CD4-positive, alpha-beta T cell (primary cell): ENCODE data around the gene ADGRE2. TPM values are rescaled to one million over a fixed set of nuclear protein-coding genes. Genes with fewer than 3 reads are reported as not detected.

Source experiments
- ATAC-seq: fragments of 200-7000 bp; cut with Tn5 transposase; one replicate; pipeline ENCODE4 v1.10.0; 2022; ENCODE audit warnings: mild to moderate bottlenecking; ENCODE audit not compliant: poor library complexity
- CTCF ChIA-PET: fragments of 350-600 bp; sonication (Branson Sonifier 250); formaldehyde crosslinking; loops from one replicate; lab custom pipeline; 2021; ENCODE audit warnings: antibody characterized with exemption, inconsistent platforms; lab: Charles Lee
- POLR2A ChIA-PET: fragments of 350-600 bp; sonication (Branson Sonifier 250); formaldehyde crosslinking; loops from one replicate; lab custom pipeline; 2021; ENCODE audit warnings: antibody characterized with exemption, inconsistent platforms; lab: Charles Lee
- DNase-seq, 14 experiments: peaks; one replicate each; pipeline ENCODE4 v3.0.0-alpha.2; 2013 to 2020; ENCODE audit warnings: mixed read lengths in 2 of 14
- H3K27ac ChIP-seq, 2 donors: one replicate each; pipeline versions ENCODE4 v1.5.1 to v1.7.0; 2013; ENCODE audit warnings: low read length in 2 of 2, low read depth in 1 of 2, mild to moderate bottlenecking in 1 of 2
- H3K27me3 ChIP-seq, 2 experiments: 1 replicate in 1 of 2; 2 replicates in 1 of 2; pipeline versions ENCODE4 v1.6.1 to v1.7.0; 2013; ENCODE audit warnings: low read length in 2 of 2, control low read depth in 1 of 2, mild to moderate bottlenecking in 1 of 2, moderate library complexity in 1 of 2; ENCODE audit not compliant: insufficient read depth in 2 of 2, control insufficient read depth in 1 of 2
- H3K36me3 ChIP-seq: one replicate; pipeline ENCODE4 v1.6.1; 2013; ENCODE audit warnings: low read length, control low read depth; ENCODE audit not compliant: insufficient read depth
- H3K4me1 ChIP-seq: one replicate; pipeline ENCODE4 v1.6.1; 2013; ENCODE audit warnings: low read length, control low read depth; ENCODE audit not compliant: insufficient read depth
- H3K4me3 ChIP-seq: one replicate; pipeline ENCODE4 v1.5.1; 2013; ENCODE audit warnings: mild to moderate bottlenecking, low read length, moderate library complexity
- H3K9me3 ChIP-seq, 2 experiments: 1 replicate in 1 of 2; 2 replicates in 1 of 2; pipeline versions ENCODE4 v1.6.1 to v1.7.0; 2013; ENCODE audit warnings: low read length in 2 of 2, mild to moderate bottlenecking in 2 of 2, control low read depth in 1 of 2, moderate library complexity in 1 of 2; ENCODE audit not compliant: control insufficient read depth in 1 of 2, insufficient read depth in 1 of 2
- H3K27ac Mint-ChIP-seq: one replicate; pipeline ENCODE4 v1.8.0; 2020; ENCODE audit warnings: mixed read lengths
- H3K27me3 Mint-ChIP-seq: one replicate; pipeline ENCODE4 v1.8.0; 2021; ENCODE audit warnings: mixed read lengths
- H3K36me3 Mint-ChIP-seq: one replicate; pipeline ENCODE4 v1.8.0; 2021; ENCODE audit warnings: low read depth, mixed read lengths
- H3K4me1 Mint-ChIP-seq: one replicate; pipeline ENCODE4 v1.8.0; 2021; ENCODE audit warnings: low read depth, mixed read lengths
- H3K4me3 Mint-ChIP-seq: one replicate; pipeline ENCODE4 v1.8.0; 2020; ENCODE audit warnings: mild to moderate bottlenecking, mixed read lengths
- H3K9me3 Mint-ChIP-seq: one replicate; pipeline ENCODE4 v1.8.0; 2020; ENCODE audit warnings: mixed read lengths
- intact Hi-C, 2 experiments: fragments of 100-400 bp; cut with DNase I in 1 of 2; cut with micrococcal nuclease in 1 of 2; formaldehyde crosslinking; loops; one replicate each; pipeline versions ENCODE4 v1.15.1 to v1.9.0; 2023 to 2025; cut with DNase I, micrococcal nuclease
- total RNA-seq, 174 experiments: library from RNA in 2 of 174; stranded (reverse) in 2 of 174; gene quantifications; one replicate each; pipeline ENCODE4 v1.2.3 and lab custom pipeline; 2021 to 2026
- TF ChIP-seq, protein P1 (sequence below): fragments of 200-600 bp; IDR thresholded peaks from one replicate; pipeline ENCODE4 v1.8.0; 2022; ENCODE audit warnings: antibody characterized with exemption, mild to moderate bottlenecking

The ADGRE2 gene
- total RNA-seq, 2 experiments from 2014 or later = 3.0 to 3.8 TPM

DNA sequence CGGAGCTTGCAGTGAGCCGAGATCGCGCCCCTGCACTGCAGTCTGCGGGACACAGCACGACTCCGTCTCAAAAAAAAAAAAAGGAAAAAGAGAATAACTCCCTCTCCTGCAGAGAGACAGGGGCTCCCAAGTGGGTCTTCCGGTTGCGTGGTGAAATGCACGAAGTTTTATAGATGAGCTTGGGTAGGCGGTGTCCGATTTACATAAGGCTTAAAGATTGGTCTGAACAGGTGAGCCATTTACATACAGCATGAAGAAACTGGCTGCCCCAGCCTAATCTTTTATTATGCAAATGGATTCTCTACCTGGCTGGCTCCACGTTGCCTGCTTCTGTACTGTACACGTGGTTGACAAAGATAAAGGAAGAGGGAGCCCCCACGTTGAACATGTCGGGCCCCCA, 19.5 kb downstream of the ADGRE2 start:
- intact Hi-C loops = no loop called here
- Mint-ChIP-seq H3K36me3 (no peaks in the 10 kb centered on the region), H3K4me3 (no peak overlapping the region), H3K27ac (no peak overlapping the region), H3K4me1 (no peaks in the 10 kb centered on the region), H3K9me3 (peaks cover 3% of the 10 kb centered on the region), H3K27me3 (peaks cover 4% of the 10 kb centered on the region)
- DNase-seq = no peak
- POLR2A ChIA-PET = no interaction called here
- Histone ChIP-seq H3K27me3 (peaks cover 0 to 1% of the 10 kb centered on the region in 2 experiments), H3K9me3 (peaks cover 0 to 5% of the 10 kb centered on the region in 2 experiments), H3K4me3 (no peak overlapping the region), H3K4me1 (no peaks in the 10 kb centered on the region), H3K27ac (no peak overlapping the region), H3K36me3 (no peaks in the 10 kb centered on the region)
- TF ChIP-seq, protein P1, sequence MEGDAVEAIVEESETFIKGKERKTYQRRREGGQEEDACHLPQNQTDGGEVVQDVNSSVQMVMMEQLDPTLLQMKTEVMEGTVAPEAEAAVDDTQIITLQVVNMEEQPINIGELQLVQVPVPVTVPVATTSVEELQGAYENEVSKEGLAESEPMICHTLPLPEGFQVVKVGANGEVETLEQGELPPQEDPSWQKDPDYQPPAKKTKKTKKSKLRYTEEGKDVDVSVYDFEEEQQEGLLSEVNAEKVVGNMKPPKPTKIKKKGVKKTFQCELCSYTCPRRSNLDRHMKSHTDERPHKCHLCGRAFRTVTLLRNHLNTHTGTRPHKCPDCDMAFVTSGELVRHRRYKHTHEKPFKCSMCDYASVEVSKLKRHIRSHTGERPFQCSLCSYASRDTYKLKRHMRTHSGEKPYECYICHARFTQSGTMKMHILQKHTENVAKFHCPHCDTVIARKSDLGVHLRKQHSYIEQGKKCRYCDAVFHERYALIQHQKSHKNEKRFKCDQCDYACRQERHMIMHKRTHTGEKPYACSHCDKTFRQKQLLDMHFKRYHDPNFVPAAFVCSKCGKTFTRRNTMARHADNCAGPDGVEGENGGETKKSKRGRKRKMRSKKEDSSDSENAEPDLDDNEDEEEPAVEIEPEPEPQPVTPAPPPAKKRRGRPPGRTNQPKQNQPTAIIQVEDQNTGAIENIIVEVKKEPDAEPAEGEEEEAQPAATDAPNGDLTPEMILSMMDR = no peak
- CTCF ChIA-PET = no interaction called here
- ATAC-seq = no peak

DNA sequence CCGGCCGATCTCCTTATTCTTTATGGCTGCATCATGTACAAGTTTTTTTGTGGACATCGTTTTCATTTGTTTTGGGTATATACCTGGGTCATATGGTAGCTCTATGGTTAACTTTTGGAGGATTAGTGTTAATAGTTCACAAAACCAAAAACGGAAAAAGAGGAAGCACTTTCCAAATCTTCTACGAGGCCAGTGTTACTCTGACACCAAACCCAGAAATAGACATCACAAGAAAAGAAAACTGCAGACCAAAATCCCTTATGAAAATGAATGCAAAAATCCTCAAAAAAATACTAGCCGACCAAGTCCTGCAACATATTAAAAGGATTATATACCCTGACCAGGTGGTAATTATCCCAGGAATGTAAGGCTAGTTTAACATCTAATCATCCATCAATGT, 29.8 kb downstream of the ADGRE2 start:
- intact Hi-C loops = no loop called here
- no peaks in the 10 kb centered on the region for H3K36me3 ChIP-seq
- H3K27me3 Mint-ChIP-seq = no peaks in the 10 kb centered on the region

GRCh38 chr19:14746886-14747285, 31.5 kb downstream of the ADGRE2 start:
- DNase-seq (no peak), ATAC-seq (no peak)
- no peaks in the 10 kb centered on the region for H3K27me3 Mint-ChIP-seq
- Histone ChIP-seq H3K36me3 (no peaks in the 10 kb centered on the region), H3K9me3 (no peaks in the 10 kb centered on the region), H3K27me3 (no peaks in the 10 kb centered on the region), H3K4me1 (no peaks in the 10 kb centered on the region), H3K27ac (no peak overlapping the region), H3K4me3 (no peak overlapping the region)
- ChIA-PET CTCF (interaction anchor here (0.6 kb wide), 1 partner anchor 207 kb away, joined by 3 read pairs; no protein-coding TSS in a partner anchor), POLR2A (no interaction called here)
- no peak overlapping the region for H3K27ac Mint-ChIP-seq
- no peaks in the 10 kb centered on the region for H3K4me1 Mint-ChIP-seq
- intact Hi-C loops = no loop called here
- no peaks in the 10 kb centered on the region for H3K9me3 Mint-ChIP-seq
- no peak overlapping the region for H3K4me3 Mint-ChIP-seq
- TF ChIP-seq, protein P1 = no peak
- no peaks in the 10 kb centered on the region for H3K36me3 Mint-ChIP-seq

More for the DNA sequence above, 29.8 kb downstream of the ADGRE2 start:
- Histone ChIP-seq H3K4me3 (no peak overlapping the region), H3K27ac (no peak overlapping the region), H3K4me1 (no peaks in the 10 kb centered on the region), H3K27me3 (no peaks in the 10 kb centered on the region), H3K9me3 (no peaks in the 10 kb centered on the region)
- H3K27ac Mint-ChIP-seq = no peak overlapping the region
- H3K9me3 Mint-ChIP-seq = no peaks in the 10 kb centered on the region
- no peaks in the 10 kb centered on the region for H3K36me3 Mint-ChIP-seq
- ChIA-PET POLR2A (no interaction called here), CTCF (no interaction called here)
- TF ChIP-seq, protein P1 = no peak
- no peak overlapping the region for H3K4me3 Mint-ChIP-seq
- H3K4me1 Mint-ChIP-seq = no peaks in the 10 kb centered on the region
- DNase-seq (no peak), ATAC-seq (no peak)
